MCF 10A (cell line): ENCODE data around the gene PDCD1LG2. TPM values are rescaled to one million over a fixed set of nuclear protein-coding genes. Genes with fewer than 3 reads are reported as not detected.

ENCODE experiments used
- BruUV-seq: library from RNA; stranded (reverse); fragments of 400-500 nt; replicated peaks from 2 replicates; lab custom pipeline; 2021; lab: Mats Ljungman, UMichigan
- CTCF ChIA-PET: fragments of 300-600 bp; sonication (Branson Sonifier 250); formaldehyde crosslinking; extraction: SDS; loops from one replicate; lab custom pipeline; 2021; ENCODE audit warnings: antibody characterized with exemption, inconsistent platforms; lab: Yijun Ruan, JAX
- POLR2A ChIA-PET: fragments of 300-600, 350-650 bp; sonication (Branson Sonifier 250); formaldehyde crosslinking; extraction: SDS; loops from one replicate; lab custom pipeline; 2020; ENCODE audit warnings: antibody characterized with exemption, inconsistent platforms; lab: Yijun Ruan, JAX
- DNase-seq: peaks from one replicate; pipeline ENCODE4 v3.0.0-alpha.2; 2018; ENCODE audit not compliant: unreplicated experiment
- H3K27ac Mint-ChIP-seq: one replicate; pipeline ENCODE4 v1.8.0; 2022; ENCODE audit warnings: mild to moderate bottlenecking, low read depth, mixed read lengths; ENCODE audit not compliant: unreplicated experiment
- H3K27me3 Mint-ChIP-seq: one replicate; pipeline ENCODE4 v1.8.0; 2022; ENCODE audit warnings: mixed read lengths; ENCODE audit not compliant: insufficient read depth, unreplicated experiment
- H3K36me3 Mint-ChIP-seq: one replicate; pipeline ENCODE4 v1.8.0; 2022; ENCODE audit warnings: mild to moderate bottlenecking, moderate library complexity, mixed read lengths; ENCODE audit not compliant: insufficient read depth, unreplicated experiment
- H3K4me1 Mint-ChIP-seq: one replicate; pipeline ENCODE4 v1.8.0; 2022; ENCODE audit warnings: mixed read lengths; ENCODE audit not compliant: insufficient read depth, unreplicated experiment
- H3K4me3 Mint-ChIP-seq: one replicate; pipeline ENCODE4 v1.8.0; 2022; ENCODE audit warnings: mild to moderate bottlenecking, moderate library complexity, mixed read lengths; ENCODE audit not compliant: unreplicated experiment
- H3K9me3 Mint-ChIP-seq: one replicate; pipeline ENCODE4 v1.8.0; 2022; ENCODE audit warnings: mixed read lengths; ENCODE audit not compliant: unreplicated experiment
- intact Hi-C: fragments of 100-400 bp; cut with micrococcal nuclease; formaldehyde crosslinking; loops from 2 replicates; pipeline ENCODE4 v1.14.1; 2022
- total RNA-seq: library from RNA; stranded (reverse); gene quantifications from 2 replicates; pipeline ENCODE4 v1.2.3, GENCODE V29; 2022
- TF ChIP-seq, protein P1 (sequence below): fragments of 200-600 bp; IDR thresholded peaks from one replicate; pipeline ENCODE4 v1.8.0; 2022; ENCODE audit warnings: antibody characterized with exemption, mild to moderate bottlenecking; ENCODE audit not compliant: unreplicated experiment

PDCD1LG2 gene
- total RNA-seq, 1 experiment from 2014 or later: 1.8 TPM

DNA sequence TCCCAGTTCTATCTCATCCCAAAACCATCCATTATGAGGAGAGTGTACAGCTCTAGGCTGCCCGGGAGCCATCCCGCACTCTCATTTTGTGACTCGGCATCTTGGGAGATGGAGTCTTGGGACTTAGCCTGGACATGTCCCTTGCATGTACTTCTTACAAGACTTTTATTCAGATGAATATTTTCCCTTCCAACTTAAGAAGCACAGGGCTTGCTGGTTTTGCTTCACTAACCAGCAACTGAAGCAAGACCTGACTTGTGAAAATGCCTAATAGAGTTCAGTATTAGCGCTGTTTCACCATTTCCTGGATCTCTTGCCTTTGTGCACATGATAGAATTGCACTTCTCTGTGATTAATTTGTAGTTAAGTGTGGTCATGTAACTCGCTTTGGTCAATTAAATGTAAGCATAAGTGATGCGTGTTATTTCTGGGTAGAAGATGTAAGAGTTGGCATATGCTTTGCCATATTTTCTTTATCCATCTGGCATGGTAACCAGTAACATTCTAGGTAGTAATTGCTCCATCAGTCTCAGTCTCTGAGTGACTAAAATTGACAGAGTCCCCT is 55.8 kb downstream of the PDCD1LG2 start:
- Mint-ChIP-seq H3K4me3 (no peak overlapping the region), H3K36me3 (no peaks in the 10 kb centered on the region), H3K27me3 (no peaks in the 10 kb centered on the region), H3K4me1 (peaks cover 18% of the 10 kb centered on the region), H3K9me3 (peaks cover 12% of the 10 kb centered on the region), H3K27ac (peak overlapping the region; percentile 82)
- CTCF ChIA-PET: interaction anchor here (2.7 kb wide), 1 partner anchor 35 kb away, joined by 7 read pairs; no protein-coding TSS in a partner anchor
- TF ChIP-seq, protein P1, sequence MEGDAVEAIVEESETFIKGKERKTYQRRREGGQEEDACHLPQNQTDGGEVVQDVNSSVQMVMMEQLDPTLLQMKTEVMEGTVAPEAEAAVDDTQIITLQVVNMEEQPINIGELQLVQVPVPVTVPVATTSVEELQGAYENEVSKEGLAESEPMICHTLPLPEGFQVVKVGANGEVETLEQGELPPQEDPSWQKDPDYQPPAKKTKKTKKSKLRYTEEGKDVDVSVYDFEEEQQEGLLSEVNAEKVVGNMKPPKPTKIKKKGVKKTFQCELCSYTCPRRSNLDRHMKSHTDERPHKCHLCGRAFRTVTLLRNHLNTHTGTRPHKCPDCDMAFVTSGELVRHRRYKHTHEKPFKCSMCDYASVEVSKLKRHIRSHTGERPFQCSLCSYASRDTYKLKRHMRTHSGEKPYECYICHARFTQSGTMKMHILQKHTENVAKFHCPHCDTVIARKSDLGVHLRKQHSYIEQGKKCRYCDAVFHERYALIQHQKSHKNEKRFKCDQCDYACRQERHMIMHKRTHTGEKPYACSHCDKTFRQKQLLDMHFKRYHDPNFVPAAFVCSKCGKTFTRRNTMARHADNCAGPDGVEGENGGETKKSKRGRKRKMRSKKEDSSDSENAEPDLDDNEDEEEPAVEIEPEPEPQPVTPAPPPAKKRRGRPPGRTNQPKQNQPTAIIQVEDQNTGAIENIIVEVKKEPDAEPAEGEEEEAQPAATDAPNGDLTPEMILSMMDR: no peak
- intact Hi-C loops: no loop called here
- BruUV-seq: no TSS peak
- POLR2A ChIA-PET: interaction anchor here (0.6 to 1.6 kb wide), 4 partner anchors 9 to 117 kb away, joined by 3 read pairs; no protein-coding TSS in a partner anchor
- DNase-seq: no peak

DNA sequence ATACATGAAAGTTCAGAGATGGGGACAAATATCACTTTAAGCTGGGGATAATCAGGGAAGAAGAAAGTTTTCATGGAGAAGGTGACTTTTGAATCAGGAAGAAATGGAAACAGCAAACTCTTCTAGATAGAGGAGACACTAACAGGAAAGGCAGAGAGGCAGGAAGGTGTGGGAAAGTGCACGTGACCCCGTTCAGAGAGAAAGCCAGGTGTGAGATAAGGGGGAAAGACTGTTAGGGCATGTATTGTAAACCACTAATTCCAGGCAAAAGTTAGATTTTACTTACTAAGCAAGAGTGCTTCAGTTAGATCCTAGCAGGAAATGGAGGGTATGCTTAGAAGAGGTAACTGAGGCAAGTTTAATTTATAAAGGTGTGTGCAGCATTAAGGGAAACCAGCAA is 58.5 kb downstream of the PDCD1LG2 start:
- ChIA-PET POLR2A (interaction anchor here (1.2 kb wide), 1 partner anchor 19 kb away, joined by 3 read pairs; no protein-coding TSS in a partner anchor), CTCF (interaction anchor here (0.8 to 2.3 kb wide), 2 partner anchors 21 to 119 kb away, joined by 3 to 15 read pairs; partner anchors contain the start of gene CD274)
- Mint-ChIP-seq H3K4me1 (peaks cover 12% of the 10 kb centered on the region), H3K27ac (no peak overlapping the region), H3K27me3 (no peaks in the 10 kb centered on the region), H3K4me3 (no peak overlapping the region), H3K9me3 (peaks cover 7% of the 10 kb centered on the region), H3K36me3 (no peaks in the 10 kb centered on the region)
- TF ChIP-seq, protein P1: no peak
- DNase-seq: no peak
- BruUV-seq: no TSS peak
- intact Hi-C loops: no loop called here

DNA sequence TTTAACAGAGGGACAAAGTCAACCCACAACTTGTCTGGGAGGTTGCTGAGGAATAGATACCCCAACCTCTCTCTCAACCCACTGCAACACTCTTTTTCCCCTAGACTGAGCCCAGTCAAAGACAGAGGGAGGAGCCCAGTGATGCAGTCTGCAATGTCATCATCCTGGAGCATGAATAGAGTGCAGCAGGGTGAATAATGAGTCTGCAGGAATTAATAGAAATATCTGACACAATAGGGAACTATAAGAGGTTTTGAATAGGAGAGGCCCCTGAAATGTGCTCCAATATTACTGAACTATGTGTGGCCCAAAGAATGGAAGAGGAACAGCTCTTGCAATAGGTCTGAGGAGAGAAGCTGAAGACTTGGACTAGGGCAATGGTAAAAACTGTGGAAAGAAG is 59.1 kb downstream of the PDCD1LG2 start:
- intact Hi-C loops: no loop called here
- ChIA-PET CTCF (interaction anchor here (2.0 to 2.1 kb wide), 2 partner anchors 20 to 119 kb away, joined by 7 to 12 read pairs; partner anchors contain the start of gene CD274), POLR2A (no interaction called here)
- H3K36me3 Mint-ChIP-seq: no peaks in the 10 kb centered on the region
- no peaks in the 10 kb centered on the region for H3K27me3 Mint-ChIP-seq
- no peak overlapping the region for H3K27ac Mint-ChIP-seq
- peaks cover 7% of the 10 kb centered on the region for H3K9me3 Mint-ChIP-seq
- no TSS peak for BruUV-seq
- DNase-seq: no peak
- peaks cover 12% of the 10 kb centered on the region for H3K4me1 Mint-ChIP-seq
- H3K4me3 Mint-ChIP-seq: no peak overlapping the region
- TF ChIP-seq, protein P1: no peak

DNA sequence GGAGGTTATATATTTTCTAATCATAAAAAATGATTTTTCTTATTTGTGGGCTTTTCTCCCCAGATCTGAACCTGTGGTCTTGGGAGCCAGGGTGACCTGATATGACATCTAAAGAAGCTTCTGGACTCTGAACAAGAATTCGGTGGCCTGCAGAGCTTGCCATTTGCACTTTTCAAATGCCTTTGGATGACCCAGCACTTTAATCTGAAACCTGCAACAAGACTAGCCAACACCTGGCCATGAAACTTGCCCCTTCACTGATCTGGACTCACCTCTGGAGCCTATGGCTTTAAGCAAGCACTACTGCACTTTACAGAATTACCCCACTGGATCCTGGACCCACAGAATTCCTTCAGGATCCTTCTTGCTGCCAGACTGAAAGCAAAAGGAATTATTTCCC is 59.6 kb downstream of the PDCD1LG2 start:
- Mint-ChIP-seq H3K4me3 (no peak overlapping the region), H3K4me1 (peaks cover 12% of the 10 kb centered on the region), H3K9me3 (peaks cover 7% of the 10 kb centered on the region), H3K36me3 (no peaks in the 10 kb centered on the region), H3K27ac (no peak overlapping the region), H3K27me3 (no peaks in the 10 kb centered on the region)
- TF ChIP-seq, protein P1: no peak
- ChIA-PET CTCF (interaction anchor here (1.0 to 2.1 kb wide), 3 partner anchors 20 to 120 kb away, joined by 4 to 12 read pairs (median 7); partner anchors contain the start of gene CD274), POLR2A (interaction anchor here (0.6 kb wide), 1 partner anchor 20 kb away, joined by 3 read pairs; no protein-coding TSS in a partner anchor)
- BruUV-seq: no TSS peak
- DNase-seq: no peak
- intact Hi-C loops: no loop called here
